Measurements from ENCODE around the gene IL17RC. TPM values are rescaled to one million over a fixed set of nuclear protein-coding genes. Genes with fewer than 3 reads are reported as not detected.
"Not testable (repeated sequence)": the region's sequence is repeated elsewhere in the genome, so short reads cannot be mapped to it uniquely, and the experiment has no call there.

IL17RC gene
- total RNA-seq, 1 experiment from 2014 or later: 17.6 TPM

- ChIA-PET POLR2A (no interaction called here), RAD21 (ENCODE audit: low non-redundant PET in 1 of 2, low total read pairs in 2 of 2, uncharacterized antibody in 2 of 2, unreplicated experiment in 2 of 2) (no interaction called here), CTCF (interaction anchor here (1.6 kb wide), 1 partner anchor 7 kb away, joined by 3 read pairs; no protein-coding TSS in a partner anchor)
- no peak for TF ChIP-seq SP1 (IDR thresholded peaks at IDR 0.05; ENCODE audit: low read depth)
- Histone ChIP-seq H3K9ac (ENCODE audit: low read length) (no peak overlapping the region), H3K4me3 (replicated peaks in 1 of 2; ENCODE audit: low read depth in 1 of 2, low read length in 2 of 2) (no peak overlapping the region), H3K4me2 (ENCODE audit: low read length) (no peak overlapping the region), H3K9me3 (ENCODE audit: control insufficient read depth in 1 of 2, insufficient read depth in 1 of 2, low read depth in 1 of 2, low read length in 2 of 2) (no peaks in the 10 kb centered on the region), H3K4me1 (ENCODE audit: control insufficient read depth in 1 of 2, insufficient read depth in 2 of 2, low read length in 2 of 2) (peaks cover 6 to 9% of the 10 kb centered on the region in 2 experiments), H3K9me2 (ENCODE audit: insufficient read depth) (no peaks in the 10 kb centered on the region), H4K20me1 (ENCODE audit: insufficient read depth) (no peaks in the 10 kb centered on the region), H3K27ac (ENCODE audit: low read depth, low read length) (no peak overlapping the region), H3K27me3 (ENCODE audit: insufficient read depth, low read length) (no peaks in the 10 kb centered on the region), H2AFZ (ENCODE audit: low read depth, low read length, poor library complexity, severe bottlenecking) (no peak overlapping the region), H3K36me3 (ENCODE audit: control insufficient read depth in 1 of 2, insufficient read depth in 2 of 2, low read length in 2 of 2) (no peaks in the 10 kb centered on the region), H3K79me2 (ENCODE audit: insufficient read depth, low read length) (no peaks in the 10 kb centered on the region)
- ATAC-seq (no peak), DNase-seq (ENCODE audit: low read depth, low spot score) (no peak)
- intact Hi-C loops (cut with micrococcal nuclease): no loop called here
- BruUV-seq (replicated peaks): no TSS peak
Measured at GRCh38 chr3:9938966-9939365, 22.1 kb downstream of the IL17RC start.

DNA sequence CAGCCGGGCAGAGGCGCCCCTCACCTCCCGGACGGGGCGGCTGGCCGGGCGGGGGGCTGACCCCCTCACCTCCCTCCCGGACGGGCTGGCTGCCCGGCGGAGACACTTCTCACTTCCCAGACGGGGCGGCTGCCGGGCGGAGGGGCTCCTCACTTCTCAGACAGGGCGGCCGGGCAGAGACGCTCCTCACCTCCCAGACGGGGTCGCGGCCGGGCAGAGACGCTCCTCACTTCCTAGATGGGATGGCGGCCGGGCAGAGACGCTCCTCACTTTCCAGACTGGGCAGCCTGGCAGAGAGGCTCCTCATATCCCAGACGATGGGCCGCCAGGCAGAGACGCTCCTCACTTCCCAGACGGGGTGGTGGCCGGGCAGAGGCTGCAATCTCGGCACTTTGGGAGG lies 23.0 kb downstream of the IL17RC start:
- H3K36me3 ChIP-seq (ENCODE audit: control insufficient read depth in 1 of 2, insufficient read depth in 2 of 2, low read length in 2 of 2); H3K4me3 ChIP-seq (replicated peaks in 1 of 2; ENCODE audit: low read depth in 1 of 2, low read length in 2 of 2); H3K4me1 ChIP-seq (ENCODE audit: control insufficient read depth in 1 of 2, insufficient read depth in 2 of 2, low read length in 2 of 2); H2AFZ ChIP-seq (ENCODE audit: low read depth, low read length, poor library complexity, severe bottlenecking); H3K4me2 ChIP-seq (ENCODE audit: low read length); ATAC-seq; RAD21 ChIA-PET (ENCODE audit: low non-redundant PET in 1 of 2, low total read pairs in 2 of 2, uncharacterized antibody in 2 of 2, unreplicated experiment in 2 of 2); H3K79me2 ChIP-seq (ENCODE audit: insufficient read depth, low read length); H3K9me3 ChIP-seq (ENCODE audit: control insufficient read depth in 1 of 2, insufficient read depth in 1 of 2, low read depth in 1 of 2, low read length in 2 of 2); H4K20me1 ChIP-seq (ENCODE audit: insufficient read depth); H3K27ac ChIP-seq (ENCODE audit: low read depth, low read length); H3K9ac ChIP-seq (ENCODE audit: low read length); POLR2A ChIA-PET; DNase-seq (ENCODE audit: low read depth, low spot score); BruUV-seq (replicated peaks); H3K9me2 ChIP-seq (ENCODE audit: insufficient read depth); CTCF ChIA-PET; H3K27me3 ChIP-seq (ENCODE audit: insufficient read depth, low read length): not testable (repeated sequence)
- intact Hi-C loops (cut with micrococcal nuclease): loop anchor here (10.0 kb wide), 1 partner anchor 285 kb away; no protein-coding TSS in a partner anchor

- H3K4me1 ChIP-seq (ENCODE audit: control insufficient read depth in 1 of 2, insufficient read depth in 2 of 2, low read length in 2 of 2): peaks cover 2 to 11% of the 10 kb centered on the region in 2 experiments; a peak in 2 of 4 replicates
- no peak for TF ChIP-seq RAD21 (IDR thresholded peaks at IDR 0.05; ENCODE audit: low read depth)
- H3K27me3 ChIP-seq (ENCODE audit: insufficient read depth, low read length): no peaks in the 10 kb centered on the region
- no peak overlapping the region for H3K27ac ChIP-seq (ENCODE audit: low read depth, low read length)
- no peak overlapping the region for H3K4me2 ChIP-seq (ENCODE audit: low read length)
- no peaks in the 10 kb centered on the region for H3K9me3 ChIP-seq (ENCODE audit: control insufficient read depth in 1 of 2, insufficient read depth in 1 of 2, low read depth in 1 of 2, low read length in 2 of 2)
- no peaks in the 10 kb centered on the region for H3K79me2 ChIP-seq (ENCODE audit: insufficient read depth, low read length)
- no peak overlapping the region for H3K9ac ChIP-seq (ENCODE audit: low read length)
- H3K36me3 ChIP-seq (ENCODE audit: control insufficient read depth in 1 of 2, insufficient read depth in 2 of 2, low read length in 2 of 2): no peaks in the 10 kb centered on the region
- BruUV-seq (replicated peaks): no TSS peak
- H2AFZ ChIP-seq (ENCODE audit: low read depth, low read length, poor library complexity, severe bottlenecking): no peak overlapping the region
- POLR2A ChIA-PET: no interaction called here
- H3K4me3 ChIP-seq (replicated peaks in 1 of 2; ENCODE audit: low read depth in 1 of 2, low read length in 2 of 2): no peak overlapping the region
- CTCF ChIA-PET: no interaction called here
- ATAC-seq: no peak
- DNase-seq (ENCODE audit: low read depth, low spot score): no peak
- intact Hi-C loops (cut with micrococcal nuclease): loop anchor here (10.0 kb wide), 1 partner anchor 284 kb away; no protein-coding TSS in a partner anchor
- RAD21 ChIA-PET (ENCODE audit: low non-redundant PET in 1 of 2, low total read pairs in 2 of 2, uncharacterized antibody in 2 of 2, unreplicated experiment in 2 of 2): no interaction called here
- H4K20me1 ChIP-seq (ENCODE audit: insufficient read depth): no peaks in the 10 kb centered on the region
- H3K9me2 ChIP-seq (ENCODE audit: insufficient read depth): no peaks in the 10 kb centered on the region
Measured at GRCh38 chr3:9940746-9941145, 23.8 kb downstream of the IL17RC start.
